GM12892 (cell line): ENCODE results near the gene HUNK.

Source experiments
- POLR2A ChIP-seq: IDR thresholded peaks from 2 replicates; pipeline ENCODE4 v1.6.1; 2011; ENCODE audit warnings: low read depth, low read length, control low read depth
- TAF1 ChIP-seq: IDR thresholded peaks from 2 replicates; pipeline ENCODE4 v1.6.1; 2011; ENCODE audit warnings: low read depth, mild to moderate bottlenecking, control low read depth, low read length, borderline replicate concordance

DNA sequence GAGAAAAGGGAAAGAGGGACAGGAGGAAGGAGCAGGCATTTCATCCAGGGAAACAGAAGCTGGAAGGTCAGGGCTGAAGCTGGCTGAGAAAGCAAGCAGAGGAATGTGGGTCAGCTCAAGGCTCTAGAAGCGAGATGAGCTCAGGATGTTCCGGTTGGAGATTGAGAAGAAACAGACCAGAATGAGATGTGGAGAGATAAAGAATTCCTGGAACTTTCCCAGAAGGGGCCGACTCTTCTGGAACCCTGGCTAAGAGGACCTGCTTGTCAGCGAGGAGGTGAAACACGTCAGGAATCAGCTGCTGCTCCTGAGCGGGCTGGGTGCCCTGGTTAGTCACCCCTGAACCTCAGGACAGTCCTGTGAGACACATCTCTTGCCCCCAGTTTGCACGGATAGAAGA is 75.9 kb downstream of the HUNK start:
- TF ChIP-seq POLR2A (no peak), TAF1 (no peak)
